Measurements from ENCODE around the gene SLC22A1. TPM values are rescaled to one million over a fixed set of nuclear protein-coding genes. Genes with fewer than 3 reads are reported as not detected.

SLC22A1 gene
- total RNA-seq, 1 experiment from 2014 or later, result 0.86 TPM

- no peaks in the 10 kb centered on the region for H3K27me3 ChIP-seq (ENCODE audit: insufficient read depth, low read length)
- ATAC-seq (no peak), DNase-seq (ENCODE audit: low read depth, low spot score) (no peak)
- no peak overlapping the region for H3K9ac ChIP-seq (ENCODE audit: low read length)
- intact Hi-C loops (cut with micrococcal nuclease), result no loop called here
- no peak overlapping the region for H3K4me2 ChIP-seq (ENCODE audit: low read length)
- H3K4me3 ChIP-seq (replicated peaks in 1 of 2; ENCODE audit: low read depth in 1 of 2, low read length in 2 of 2), result no peak overlapping the region
- no peak for TF ChIP-seq EGR1 (IDR thresholded peaks at IDR 0.05; ENCODE audit: low read depth)
- TF ChIP-seq ELF1 (IDR thresholded peaks at IDR 0.05; ENCODE audit: borderline replicate concordance, low read depth), result no peak
- TF ChIP-seq POLR2AphosphoS5 (IDR thresholded peaks at IDR 0.05; ENCODE audit: low read depth, low read length), result no peak
- no peak for TF ChIP-seq ZBTB33 (IDR thresholded peaks at IDR 0.05; ENCODE audit: extremely low read depth, insufficient replicate concordance, low read length)
- no peak for TF ChIP-seq FOSL1 (IDR thresholded peaks at IDR 0.05; ENCODE audit: low read depth)
- TF ChIP-seq CBX3 (IDR thresholded peaks at IDR 0.05; ENCODE audit: low read depth), result no peak
- TF ChIP-seq EZH2 (IDR thresholded peaks at IDR 0.05), result no peak
- H2AFZ ChIP-seq (ENCODE audit: low read depth, low read length, poor library complexity, severe bottlenecking), result no peak overlapping the region
- no TSS peak for BruUV-seq (replicated peaks)
- ChIA-PET RAD21 (ENCODE audit: low non-redundant PET in 1 of 2, low total read pairs in 2 of 2, uncharacterized antibody in 2 of 2, unreplicated experiment in 2 of 2) (no interaction called here), POLR2A (no interaction called here), CTCF (no interaction called here)
- H3K9me2 ChIP-seq (ENCODE audit: insufficient read depth), result no peaks in the 10 kb centered on the region
- H3K36me3 ChIP-seq (ENCODE audit: control insufficient read depth in 1 of 2, insufficient read depth in 2 of 2, low read length in 2 of 2), result peaks cover 10 to 27% of the 10 kb centered on the region in 2 experiments; a peak in 3 of 4 replicates
- no peaks in the 10 kb centered on the region for H4K20me1 ChIP-seq (ENCODE audit: insufficient read depth)
- no peaks in the 10 kb centered on the region for H3K9me3 ChIP-seq (ENCODE audit: control insufficient read depth in 1 of 2, insufficient read depth in 1 of 2, low read depth in 1 of 2, low read length in 2 of 2)
- H3K79me2 ChIP-seq (ENCODE audit: insufficient read depth, low read length), result no peaks in the 10 kb centered on the region
- no peaks in the 10 kb centered on the region for H3K4me1 ChIP-seq (ENCODE audit: control insufficient read depth in 1 of 2, insufficient read depth in 2 of 2, low read length in 2 of 2)
- no peak overlapping the region for H3K27ac ChIP-seq (ENCODE audit: low read depth, low read length)
Measured at GRCh38 chr6:160093061-160093460, 28.6 kb upstream of the SLC22A1 start.

- DNase-seq (ENCODE audit: low read depth, low spot score) (no peak), ATAC-seq (no peak)
- Histone ChIP-seq H3K9ac (ENCODE audit: low read length) (no peak overlapping the region), H3K4me2 (ENCODE audit: low read length) (no peak overlapping the region), H3K79me2 (ENCODE audit: insufficient read depth, low read length) (no peaks in the 10 kb centered on the region), H3K4me3 (replicated peaks in 1 of 2; ENCODE audit: low read depth in 1 of 2, low read length in 2 of 2) (no peak overlapping the region), H3K4me1 (ENCODE audit: control insufficient read depth in 1 of 2, insufficient read depth in 2 of 2, low read length in 2 of 2) (no peaks in the 10 kb centered on the region), H3K9me2 (ENCODE audit: insufficient read depth) (no peaks in the 10 kb centered on the region), H2AFZ (ENCODE audit: low read depth, low read length, poor library complexity, severe bottlenecking) (no peak overlapping the region), H3K36me3 (ENCODE audit: control insufficient read depth in 1 of 2, insufficient read depth in 2 of 2, low read length in 2 of 2) (peaks cover 10 to 27% of the 10 kb centered on the region in 2 experiments; a peak in 3 of 4 replicates), H3K27me3 (ENCODE audit: insufficient read depth, low read length) (no peaks in the 10 kb centered on the region), H3K9me3 (ENCODE audit: control insufficient read depth in 1 of 2, insufficient read depth in 1 of 2, low read depth in 1 of 2, low read length in 2 of 2) (no peaks in the 10 kb centered on the region), H3K27ac (ENCODE audit: low read depth, low read length) (no peak overlapping the region), H4K20me1 (ENCODE audit: insufficient read depth) (no peaks in the 10 kb centered on the region)
- intact Hi-C loops (cut with micrococcal nuclease), result no loop called here
- RAD21 ChIA-PET (ENCODE audit: low non-redundant PET in 1 of 2, low total read pairs in 2 of 2, uncharacterized antibody in 2 of 2, unreplicated experiment in 2 of 2), result no interaction called here
- CTCF ChIA-PET, result no interaction called here
- no peak for TF ChIP-seq ELF1 (IDR thresholded peaks at IDR 0.05; ENCODE audit: borderline replicate concordance, low read depth)
- TF ChIP-seq SP1 (IDR thresholded peaks at IDR 0.05; ENCODE audit: low read depth), result no peak
- TF ChIP-seq REST (IDR thresholded peaks at IDR 0.05; ENCODE audit: low read depth), result no peak
- BruUV-seq (replicated peaks), result no TSS peak
- POLR2A ChIA-PET, result no interaction called here
Measured at GRCh38 chr6:160093946-160094345, 27.7 kb upstream of the SLC22A1 start.
